Measurements from ENCODE around the gene ERF. TPM values are rescaled to one million over a fixed set of nuclear protein-coding genes. Genes with fewer than 3 reads are reported as not detected.

Gene ERF
- total RNA-seq, 1 experiment from 2014 or later, result 96.1 TPM

- Histone ChIP-seq H3K4me3 (replicated peaks in 1 of 2; ENCODE audit: low read depth in 1 of 2, low read length in 2 of 2) (no peak overlapping the region), H3K36me3 (ENCODE audit: control insufficient read depth in 1 of 2, insufficient read depth in 2 of 2, low read length in 2 of 2) (peaks cover 0 to 7% of the 10 kb centered on the region in 2 experiments; a peak in 2 of 4 replicates), H3K9me2 (ENCODE audit: insufficient read depth) (no peaks in the 10 kb centered on the region), H3K4me1 (ENCODE audit: control insufficient read depth in 1 of 2, insufficient read depth in 2 of 2, low read length in 2 of 2) (peaks cover 26 to 51% of the 10 kb centered on the region in 2 experiments), H3K27me3 (ENCODE audit: insufficient read depth, low read length) (no peaks in the 10 kb centered on the region), H3K4me2 (ENCODE audit: low read length) (no peak overlapping the region), H4K20me1 (ENCODE audit: insufficient read depth) (peaks cover 3% of the 10 kb centered on the region; the same call in 1 of the 2 replicates), H3K27ac (ENCODE audit: low read depth, low read length) (no peak overlapping the region; the same call in 1 of the 2 replicates), H2AFZ (ENCODE audit: low read depth, low read length, poor library complexity, severe bottlenecking) (no peak overlapping the region), H3K79me2 (ENCODE audit: insufficient read depth, low read length) (peaks cover 43% of the 10 kb centered on the region), H3K9me3 (ENCODE audit: control insufficient read depth in 1 of 2, insufficient read depth in 1 of 2, low read depth in 1 of 2, low read length in 2 of 2) (no peaks in the 10 kb centered on the region), H3K9ac (ENCODE audit: low read length) (no peak overlapping the region)
- ATAC-seq (no peak), DNase-seq (ENCODE audit: low read depth, low spot score) (no peak)
- TF ChIP-seq, protein P1, sequence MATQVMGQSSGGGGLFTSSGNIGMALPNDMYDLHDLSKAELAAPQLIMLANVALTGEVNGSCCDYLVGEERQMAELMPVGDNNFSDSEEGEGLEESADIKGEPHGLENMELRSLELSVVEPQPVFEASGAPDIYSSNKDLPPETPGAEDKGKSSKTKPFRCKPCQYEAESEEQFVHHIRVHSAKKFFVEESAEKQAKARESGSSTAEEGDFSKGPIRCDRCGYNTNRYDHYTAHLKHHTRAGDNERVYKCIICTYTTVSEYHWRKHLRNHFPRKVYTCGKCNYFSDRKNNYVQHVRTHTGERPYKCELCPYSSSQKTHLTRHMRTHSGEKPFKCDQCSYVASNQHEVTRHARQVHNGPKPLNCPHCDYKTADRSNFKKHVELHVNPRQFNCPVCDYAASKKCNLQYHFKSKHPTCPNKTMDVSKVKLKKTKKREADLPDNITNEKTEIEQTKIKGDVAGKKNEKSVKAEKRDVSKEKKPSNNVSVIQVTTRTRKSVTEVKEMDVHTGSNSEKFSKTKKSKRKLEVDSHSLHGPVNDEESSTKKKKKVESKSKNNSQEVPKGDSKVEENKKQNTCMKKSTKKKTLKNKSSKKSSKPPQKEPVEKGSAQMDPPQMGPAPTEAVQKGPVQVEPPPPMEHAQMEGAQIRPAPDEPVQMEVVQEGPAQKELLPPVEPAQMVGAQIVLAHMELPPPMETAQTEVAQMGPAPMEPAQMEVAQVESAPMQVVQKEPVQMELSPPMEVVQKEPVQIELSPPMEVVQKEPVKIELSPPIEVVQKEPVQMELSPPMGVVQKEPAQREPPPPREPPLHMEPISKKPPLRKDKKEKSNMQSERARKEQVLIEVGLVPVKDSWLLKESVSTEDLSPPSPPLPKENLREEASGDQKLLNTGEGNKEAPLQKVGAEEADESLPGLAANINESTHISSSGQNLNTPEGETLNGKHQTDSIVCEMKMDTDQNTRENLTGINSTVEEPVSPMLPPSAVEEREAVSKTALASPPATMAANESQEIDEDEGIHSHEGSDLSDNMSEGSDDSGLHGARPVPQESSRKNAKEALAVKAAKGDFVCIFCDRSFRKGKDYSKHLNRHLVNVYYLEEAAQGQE (IDR thresholded peaks at IDR 0.05; ENCODE audit: low read depth), result no peak
- TF ChIP-seq TCF7L2 (IDR thresholded peaks at IDR 0.05; ENCODE audit: borderline replicate concordance, extremely low read depth, insufficient read depth, insufficient read length), result no peak
- TF ChIP-seq ZNF274 (IDR thresholded peaks at IDR 0.05; ENCODE audit: low read depth, low read length), result no peak
- no peak for TF ChIP-seq SP1 (IDR thresholded peaks at IDR 0.05; ENCODE audit: low read depth)
- no peak for TF ChIP-seq SRF (IDR thresholded peaks at IDR 0.05; ENCODE audit: low read depth)
- TF ChIP-seq CBX3 (IDR thresholded peaks at IDR 0.05; ENCODE audit: low read depth), result no peak
- TF ChIP-seq POLR2AphosphoS5 (IDR thresholded peaks at IDR 0.05; ENCODE audit: low read depth, low read length), result 0 out of 2 replicates have a peak, but pooled peaks have one; percentile 16
- POLR2A ChIA-PET, result interaction anchor here (0.7 kb wide), 1 partner anchor 22 kb away, joined by 3 read pairs; no protein-coding TSS in a partner anchor
- CTCF ChIA-PET, result no interaction called here
- RAD21 ChIA-PET (ENCODE audit: low non-redundant PET in 1 of 2, low total read pairs in 2 of 2, uncharacterized antibody in 2 of 2, unreplicated experiment in 2 of 2), result interaction anchor here in 1 of 2 experiments (0.6 kb wide), 1 partner anchor 30 kb away, joined by 5 read pairs; no protein-coding TSS in a partner anchor
- intact Hi-C loops (cut with micrococcal nuclease), result no loop called here
- BruUV-seq (replicated peaks), result no TSS peak
Observed at GRCh38 chr19:42248270-42249148, 6.4 kb downstream of the ERF start.
